Motor neuron (in vitro differentiated cells): ENCODE measurements around the gene FRMPD2. TPM values are rescaled to one million over a fixed set of nuclear protein-coding genes. Genes with fewer than 3 reads are reported as not detected.
A peak's percentile ranks its signal among the peaks of the same experiment; 100 is the strongest.
"Not testable (repeated sequence)": the region's sequence is repeated elsewhere in the genome, so short reads cannot be mapped to it uniquely, and the experiment has no call there.

Source experiments
- ATAC-seq, 8 experiments: fragments of 200-7000 bp; cut with Tn5 transposase; replicated peaks in 6 of 8; 2 replicates each; pipeline ENCODE4 v1.8.0; 2021; ENCODE audit warnings: mild to moderate bottlenecking in 8 of 8, moderate library complexity in 8 of 8
- H3K27ac ChIP-seq, 2 donors: fragments of 250-450 bp; sonication (Bioruptor Pico); 2 replicates each; pipeline ENCODE4 v1.9.0; 2021; ENCODE audit warnings: antibody characterized with exemption in 2 of 2, mild to moderate bottlenecking in 2 of 2, moderate library complexity in 1 of 2
- H3K4me1 ChIP-seq, 2 donors: fragments of 250-450 bp; sonication (Bioruptor Pico); replicated peaks in 1 of 2; 2 replicates each; pipeline ENCODE4 v1.6.1; 2021; ENCODE audit warnings: antibody characterized with exemption in 2 of 2, mild to moderate bottlenecking in 2 of 2, moderate library complexity in 1 of 2
- H3K4me3 ChIP-seq, 5 donors: fragments of 250-450 bp; sonication (Bioruptor Pico); 2 replicates each; pipeline ENCODE4 v1.9.0; 2021; ENCODE audit warnings: antibody characterized with exemption in 5 of 5, mild to moderate bottlenecking in 5 of 5, moderate library complexity in 4 of 5
- WGBS, 10 experiments: fragments of 450-650 bp; shearing (Covaris generic); methylation state at CpG; one replicate each; pipeline ENCODE4 v1.0.0; 2022; 5-methylcytosine and 5-hydroxymethylcytosine counted together
- in situ Hi-C, 9 experiments: fragments of 400-800 bp; cut with MboI; loops; one replicate each; pipeline ENCODE4 v1.15.0; 2021; ENCODE audit warnings: low sequenced_read_pairs in 9 of 9, low pct_unique_long_range_greater_than_20kb in 2 of 9; ENCODE audit not compliant: unreplicated experiment in 9 of 9
- total RNA-seq, 8 experiments: library from RNA; unstranded; fragments of 300-600 nt; gene quantifications; 2 replicates each; pipeline versions ENCODE4 v1.2.3 to v1.2.4, GENCODE V29; 2022

Gene FRMPD2
- total RNA-seq, 8 experiments from 2014 or later, result 0.11 to 12.8 (median 0.85) TPM

DNA sequence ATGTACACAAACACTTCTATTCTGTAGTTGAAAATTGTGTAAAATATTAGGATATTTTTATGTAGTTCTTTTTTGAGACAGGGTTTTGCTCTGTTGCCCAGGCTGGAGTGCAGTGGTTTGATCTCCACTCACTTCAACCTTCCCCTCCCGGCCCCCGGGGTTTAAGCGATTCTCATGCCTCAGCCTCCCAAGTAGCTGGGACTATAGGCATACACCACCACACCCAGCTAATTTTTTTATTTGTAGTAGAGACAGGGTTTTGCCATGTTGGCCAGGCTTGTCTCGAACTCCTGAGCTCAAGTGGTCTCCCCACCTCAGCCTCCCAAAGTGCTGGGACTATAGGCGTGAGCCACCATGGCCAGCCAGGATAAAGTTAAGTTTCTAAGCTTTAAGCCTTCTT, 30.6 kb downstream of the FRMPD2 start:
- ATAC-seq, H3K4me1 ChIP-seq, H3K4me3 ChIP-seq, in situ Hi-C loops, H3K27ac ChIP-seq: not testable (repeated sequence)
- WGBS, 10 experiments, result 50 to 100% (median 82%) methylated on average over 1 to 5 of the region's 5 CpGs; no CpG with 5 or more reads in 4 of the 10 experiments

DNA sequence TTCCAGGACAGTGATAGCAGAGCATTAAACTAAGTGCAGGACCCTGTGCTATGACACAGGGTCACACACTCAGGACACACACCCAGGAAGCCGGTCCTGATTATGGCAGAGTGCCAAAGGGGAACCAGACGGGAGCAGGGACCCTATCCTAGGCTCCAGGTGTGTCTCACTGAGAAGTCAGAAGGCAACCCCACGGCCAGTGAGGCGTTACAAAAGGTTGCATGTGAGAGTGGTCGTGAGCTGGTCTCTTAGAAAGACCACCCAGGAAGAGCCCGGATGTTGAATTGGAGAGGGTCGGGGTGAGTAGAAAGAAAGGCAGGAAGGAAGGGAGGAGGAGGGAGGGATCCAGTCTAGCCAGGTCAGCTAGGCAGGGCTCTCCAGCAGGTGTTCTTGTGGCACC, 31.0 kb downstream of the FRMPD2 start:
- Histone ChIP-seq H3K27ac (no peak overlapping the region), H3K4me1 (no peaks in the 10 kb centered on the region), H3K4me3 (no peak overlapping the region)
- 0 to 56% (median 30%) methylated on average over 1 to 5 of the region's 7 CpGs; no CpG with 5 or more reads in 3 of the 10 experiments for WGBS, 10 experiments
- ATAC-seq, result no peak
- in situ Hi-C loops, result no loop called here

GRCh38 chr10:48242171-48242904, 32.2 kb downstream of the FRMPD2 start:
- WGBS, 10 experiments, result 34 to 94% (median 74%) methylated on average over 2 to 15 of the region's 15 CpGs; no CpG with 5 or more reads in 3 of the 10 experiments
- in situ Hi-C loops, result no loop called here
- peak in 2 of 8 experiments; percentile 15 to 32 for ATAC-seq
- Histone ChIP-seq H3K27ac (no peak overlapping the region), H3K4me3 (no peak overlapping the region), H3K4me1 (no peaks in the 10 kb centered on the region)

GRCh38 chr10:48241332-48241731, 33.2 kb downstream of the FRMPD2 start:
- Histone ChIP-seq H3K4me3 (no peak overlapping the region), H3K4me1 (no peaks in the 10 kb centered on the region), H3K27ac (no peak overlapping the region)
- peak in 1 of 8 experiments; percentile 14 for ATAC-seq
- in situ Hi-C loops, result no loop called here

DNA sequence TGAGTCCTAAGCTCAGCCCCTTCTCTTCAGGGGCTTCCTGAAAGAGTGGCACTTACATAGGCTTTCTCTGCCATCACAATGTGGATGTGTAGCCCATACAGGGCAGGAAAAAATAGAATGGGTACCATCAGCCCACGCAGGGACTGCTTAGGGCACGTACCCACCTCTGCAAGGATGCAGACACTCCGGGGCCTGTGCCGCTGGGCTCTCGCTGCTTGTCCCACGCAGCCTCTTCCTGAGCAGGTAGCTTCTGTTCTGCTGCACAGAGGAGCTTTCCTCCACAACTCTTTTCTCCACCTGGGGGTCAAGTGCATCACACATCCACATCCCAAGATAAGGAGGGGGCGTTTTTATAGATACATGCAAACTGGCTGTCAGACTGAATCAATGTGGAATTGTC, 34.3 kb downstream of the FRMPD2 start:
- Histone ChIP-seq H3K27ac (no peak overlapping the region), H3K4me3 (no peak overlapping the region), H3K4me1 (no peaks in the 10 kb centered on the region)
- no peak for ATAC-seq
- in situ Hi-C loops, result no loop called here
- 63 to 90% methylated on average over 1 to 6 of the region's 7 CpGs; no CpG with 5 or more reads in 8 of the 10 experiments for WGBS, 10 experiments

GRCh38 chr10:48239618-48240017, 34.9 kb downstream of the FRMPD2 start:
- no peaks in the 10 kb centered on the region for H3K4me1 ChIP-seq
- no peak overlapping the region for H3K4me3 ChIP-seq
- ATAC-seq, result no peak
- in situ Hi-C loops, result no loop called here
- 17 to 100% (median 90%) methylated on average over 1 to 2 of the region's 2 CpGs; no CpG with 5 or more reads in 3 of the 10 experiments for WGBS, 10 experiments
- H3K27ac ChIP-seq, result no peak overlapping the region

DNA sequence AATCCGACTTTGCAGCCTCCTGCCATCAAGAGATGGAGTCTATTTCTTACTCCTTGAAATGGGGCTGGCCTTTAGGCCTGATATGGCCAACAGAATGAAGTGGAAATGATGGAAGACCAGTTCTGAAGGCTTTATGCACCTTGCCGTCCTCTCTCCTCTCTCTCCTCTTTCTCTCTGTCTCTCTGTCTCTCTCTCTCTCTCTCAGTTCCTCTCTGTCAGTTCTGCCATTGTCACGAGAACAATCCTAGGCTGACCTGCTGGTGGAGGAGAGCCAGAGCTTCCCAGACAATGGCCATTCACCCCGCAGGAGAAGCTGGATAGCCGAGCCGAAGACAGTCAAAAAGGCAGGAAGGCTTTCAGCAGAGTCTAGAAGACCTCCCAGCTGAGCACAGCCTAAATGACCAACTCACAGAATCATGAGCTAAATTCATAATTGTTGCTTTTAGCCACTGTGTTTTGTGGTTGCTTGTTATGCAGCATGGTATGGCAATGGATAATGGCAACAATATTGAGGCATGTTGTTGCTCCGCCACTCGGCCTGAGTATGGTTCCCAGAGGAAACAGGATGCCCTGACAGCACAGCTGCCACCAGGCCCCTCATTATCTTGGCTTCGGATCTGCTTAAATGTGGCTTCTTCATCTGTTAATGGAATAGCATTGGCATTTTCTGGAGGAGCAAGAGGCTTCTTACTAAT, 35.5 kb downstream of the FRMPD2 start:
- WGBS, 10 experiments, result 17 to 80% (median 55%) methylated on average over 1 to 8 of the region's 9 CpGs; no CpG with 5 or more reads in 2 of the 10 experiments
- Histone ChIP-seq H3K4me3 (no peak overlapping the region), H3K27ac (no peak overlapping the region), H3K4me1 (no peaks in the 10 kb centered on the region)
- no peak for ATAC-seq
- in situ Hi-C loops, result no loop called here

DNA sequence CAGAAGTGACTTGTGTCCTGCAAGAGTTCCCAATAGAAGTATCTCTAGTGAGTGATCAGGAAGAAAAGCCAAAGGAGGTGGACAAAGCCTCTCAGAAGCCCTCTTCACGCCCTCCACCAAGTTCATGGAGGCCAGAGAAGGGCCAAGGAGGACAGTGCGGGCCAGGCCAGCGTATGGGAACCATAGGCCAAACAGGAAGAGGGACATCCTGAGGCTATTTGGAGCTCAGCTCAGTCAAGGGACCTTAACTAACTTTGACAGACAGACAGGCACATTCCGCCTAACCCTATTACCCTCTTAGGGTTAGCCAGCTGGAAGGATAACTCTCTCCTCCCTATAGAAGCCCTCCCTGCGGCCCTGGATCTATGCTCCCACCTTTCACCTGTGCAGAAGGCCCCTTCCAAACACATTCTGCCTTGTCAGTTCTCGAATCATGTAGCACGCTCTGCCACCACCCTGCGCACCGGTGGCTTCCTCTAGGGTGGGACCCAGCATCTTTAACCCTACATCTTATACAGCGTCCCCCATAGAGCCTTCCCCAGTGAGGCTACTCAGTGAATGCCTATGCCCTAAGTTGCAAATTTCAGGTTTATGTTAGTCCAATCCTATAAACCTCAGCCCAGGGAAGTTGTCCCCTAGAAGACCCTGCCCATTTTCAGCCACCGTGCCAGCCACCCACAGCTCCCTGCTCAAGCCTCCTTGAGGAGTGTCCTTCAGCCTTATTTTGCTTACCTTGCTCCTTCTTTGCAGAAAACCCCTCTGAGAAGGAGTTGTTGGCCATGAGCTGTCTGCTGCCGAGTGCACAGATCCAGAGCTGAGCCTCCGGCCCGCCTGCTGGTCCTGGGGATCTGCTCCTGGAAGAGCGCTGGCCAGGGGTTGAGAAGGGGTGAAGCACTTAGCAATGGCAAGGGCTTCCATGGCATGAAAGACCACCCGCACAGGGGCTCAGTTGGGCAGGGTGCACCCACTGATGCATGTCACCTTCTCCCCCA, 36.9 kb downstream of the FRMPD2 start:
- WGBS, 10 experiments, result 45 to 100% (median 91%) methylated on average over 1 to 11 of the region's 16 CpGs
- H3K27ac ChIP-seq, result no peak overlapping the region
- no peak for ATAC-seq
- no peak overlapping the region for H3K4me3 ChIP-seq
- in situ Hi-C loops, result no loop called here
- H3K4me1 ChIP-seq, result no peaks in the 10 kb centered on the region

DNA sequence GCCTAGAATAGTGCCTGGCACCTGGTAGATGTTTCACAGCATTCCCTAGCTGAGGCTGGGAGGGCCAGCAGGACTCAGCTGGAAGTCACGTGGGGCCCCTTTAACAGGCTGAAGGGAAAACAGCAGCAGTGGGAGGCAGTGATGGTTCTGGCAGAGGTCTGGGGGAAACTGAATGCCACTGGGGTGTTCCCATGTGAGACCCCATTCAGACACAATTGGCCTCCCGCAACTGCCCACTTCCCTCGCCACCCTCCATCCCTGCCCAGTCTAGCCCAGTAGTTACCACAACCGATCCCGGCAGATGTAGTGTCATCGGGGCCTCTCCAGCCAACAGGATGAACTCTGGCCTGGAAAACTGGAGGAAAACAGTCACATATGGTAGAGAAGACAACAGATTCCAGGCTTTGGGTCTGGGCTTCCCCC, 38.3 kb downstream of the FRMPD2 start:
- 40 to 72% (median 52%) methylated on average over 1 to 4 of the region's 6 CpGs; no CpG with 5 or more reads in 6 of the 10 experiments for WGBS, 10 experiments
- peak in 1 of 8 experiments; percentile 41 for ATAC-seq
- in situ Hi-C loops, result no loop called here

DNA sequence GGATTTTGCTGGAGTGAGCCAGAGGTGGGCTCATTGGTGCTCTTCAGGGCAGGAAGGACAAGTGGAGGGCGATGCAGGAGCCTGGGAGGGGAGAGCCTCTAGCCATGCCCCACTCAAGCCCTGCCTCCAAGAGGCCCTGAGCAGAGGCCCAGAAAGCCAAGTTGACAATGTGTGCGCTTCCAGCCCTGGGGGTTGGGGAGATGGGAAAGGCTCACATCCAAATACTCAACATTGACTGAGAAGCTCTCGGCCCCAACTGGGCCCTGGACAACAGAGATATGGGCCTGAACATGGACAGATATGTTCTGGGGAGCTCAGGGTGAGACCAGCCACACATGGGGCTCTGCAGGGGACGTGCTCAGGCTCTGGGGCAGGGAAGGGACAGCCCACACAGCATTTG, 39.0 kb downstream of the FRMPD2 start:
- WGBS, 10 experiments, result 50 to 94% (median 83%) methylated on average over 1 to 3 of the region's 4 CpGs; no CpG with 5 or more reads in 5 of the 10 experiments
- in situ Hi-C loops, result no loop called here
- Histone ChIP-seq H3K4me1 (no peaks in the 10 kb centered on the region), H3K27ac (no peak overlapping the region), H3K4me3 (no peak overlapping the region)
- no peak for ATAC-seq

More for the DNA sequence above, 38.3 kb downstream of the FRMPD2 start:
- Histone ChIP-seq H3K4me3 (no peak overlapping the region), H3K4me1 (no peaks in the 10 kb centered on the region), H3K27ac (no peak overlapping the region)

- Histone ChIP-seq H3K4me1 (no peaks in the 10 kb centered on the region), H3K27ac (no peak overlapping the region), H3K4me3 (no peak overlapping the region)
- 17 to 100% (median 60%) methylated on average over 1 to 2 of the region's 4 CpGs; no CpG with 5 or more reads in 5 of the 10 experiments for WGBS, 10 experiments
- in situ Hi-C loops, result no loop called here
- ATAC-seq, result no peak
Observed at GRCh38 chr10:48234787-48235186, 39.7 kb downstream of the FRMPD2 start.

DNA sequence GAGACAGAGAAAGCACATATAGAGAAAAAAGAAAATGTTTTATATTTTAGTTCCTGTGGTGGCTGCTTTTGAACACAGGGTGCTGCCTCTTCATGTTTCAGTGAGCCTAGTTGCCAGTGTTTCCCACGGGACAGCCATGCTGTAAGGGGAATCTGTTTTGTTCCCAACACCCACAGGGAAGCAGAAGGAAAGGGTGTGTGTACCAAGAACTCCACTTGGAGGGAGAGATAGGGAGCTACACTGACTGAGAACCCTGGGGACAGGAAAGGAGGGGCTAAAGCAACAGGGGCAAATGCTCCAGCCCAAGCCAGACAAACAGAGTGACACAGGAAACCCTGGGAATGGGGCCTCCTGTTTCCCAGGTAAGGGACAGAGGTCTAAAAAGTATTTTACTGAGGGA, 40.2 kb downstream of the FRMPD2 start:
- in situ Hi-C loops, result no loop called here
- H3K4me1 ChIP-seq, result no peaks in the 10 kb centered on the region
- no peak overlapping the region for H3K4me3 ChIP-seq
- H3K27ac ChIP-seq, result no peak overlapping the region
- WGBS, 10 experiments, result 0 to 83% (median 67%) methylated on average over 1 of the region's 1 CpG; no CpG with 5 or more reads in 7 of the 10 experiments
- ATAC-seq, result no peak
